DOHH2 (cell line): ENCODE measurements around the gene CCR8.

Source experiments
- H3F3A ChIP-seq: fragments of 200-600 bp; sonication (generic), shearing (Covaris generic); 2 replicates; pipeline ENCODE4 v1.6.0; 2016; ENCODE audit warnings: antibody characterized with exemption, mild to moderate bottlenecking; ENCODE audit not compliant: control insufficient read depth, insufficient read depth
- H3K27ac ChIP-seq: fragments of 200-600 bp; sonication (generic); 2 replicates; pipeline ENCODE4 v1.5.1; 2014; ENCODE audit warnings: low read depth, mild to moderate bottlenecking, low read length, moderate library complexity
- H3K27me3 ChIP-seq: fragments of 200-600 bp; sonication (generic); 2 replicates; pipeline ENCODE4 v1.6.1; 2014; ENCODE audit warnings: mild to moderate bottlenecking, low read length, mixed read lengths; ENCODE audit not compliant: control insufficient read depth
- H3K36me3 ChIP-seq: fragments of 200-600 bp; sonication (generic); 2 replicates; pipeline ENCODE4 v1.6.1; 2014; ENCODE audit warnings: mild to moderate bottlenecking, low read length, moderate library complexity, mixed read lengths; ENCODE audit not compliant: control insufficient read depth
- H3K4me1 ChIP-seq: fragments of 200-600 bp; sonication (generic); 2 replicates; pipeline ENCODE4 v1.6.1; 2014; ENCODE audit warnings: mild to moderate bottlenecking, low read length, mixed read lengths; ENCODE audit not compliant: control insufficient read depth
- H3K4me2 ChIP-seq: fragments of 200-600 bp; sonication (generic); 2 replicates; pipeline ENCODE4 v1.6.0; 2014; ENCODE audit warnings: mild to moderate bottlenecking, low read length, moderate library complexity
- H3K4me3 ChIP-seq: fragments of 200-600 bp; sonication (generic); 2 replicates; pipeline ENCODE4 v1.5.1; 2014; ENCODE audit warnings: mild to moderate bottlenecking, low read length, mixed read lengths
- H3K79me2 ChIP-seq: fragments of 200-600 bp; sonication (generic); 2 replicates; pipeline ENCODE4 v1.6.1; 2014; ENCODE audit warnings: mild to moderate bottlenecking, low read length, mixed read lengths; ENCODE audit not compliant: control insufficient read depth
- H3K9me2 ChIP-seq: fragments of 200-600 bp; sonication (generic); replicated peaks from 2 replicates; pipeline ENCODE4 v1.6.1; 2014; ENCODE audit warnings: mild to moderate bottlenecking, low read length, mixed read lengths; ENCODE audit not compliant: control insufficient read depth
- H3K9me3 ChIP-seq: fragments of 200-600 bp; sonication (generic); 2 replicates; pipeline ENCODE4 v1.6.1; 2014; ENCODE audit warnings: antibody characterized with exemption, low read length, mixed read lengths; ENCODE audit not compliant: control insufficient read depth, insufficient read depth
- H4K20me1 ChIP-seq: fragments of 200-600 bp; sonication (generic); 2 replicates; pipeline ENCODE4 v1.6.0; 2014; ENCODE audit warnings: low read depth, mild to moderate bottlenecking, antibody characterized with exemption, low read length, moderate library complexity; ENCODE audit not compliant: control insufficient read depth, insufficient read depth
- EZH2phosphoT487 ChIP-seq: fragments of 200-600 bp; sonication (generic); IDR thresholded peaks from 2 replicates; pipeline ENCODE4 v1.6.1; 2017; ENCODE audit warnings: borderline replicate concordance, mild to moderate bottlenecking, antibody characterized with exemption, low read length, moderate library complexity, mixed read lengths
- TF ChIP-seq, protein P1 (sequence below): fragments of 200-600 bp; sonication (generic); IDR thresholded peaks from one replicate; pipeline ENCODE4 v1.5.1; 2014; ENCODE audit warnings: antibody characterized with exemption, mild to moderate bottlenecking, low read depth, low read length; ENCODE audit not compliant: poor library complexity, severe bottlenecking

CCR8 gene

DNA sequence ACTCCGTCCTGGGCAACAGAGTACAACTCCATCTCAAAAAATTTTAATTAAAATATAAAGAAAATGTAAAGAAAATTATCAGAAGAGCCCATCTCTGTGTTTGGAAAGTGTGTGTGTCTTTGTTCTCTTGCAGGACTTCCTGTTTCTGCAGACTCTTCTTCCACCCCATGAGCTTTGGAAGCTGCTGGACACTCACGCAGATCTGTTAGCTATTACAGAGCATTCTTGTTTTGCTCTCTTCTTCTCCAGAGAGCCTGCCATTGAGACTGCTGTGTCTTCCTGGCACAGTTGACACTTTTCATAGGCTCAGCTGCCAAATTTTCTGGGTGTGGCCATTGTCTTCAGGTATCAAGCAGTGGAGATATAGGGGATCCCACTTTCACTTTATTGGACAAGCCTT is 6.0 kb upstream of the CCR8 start:
- Histone ChIP-seq H3K4me3 (no peak overlapping the region), H3K27ac (no peak overlapping the region)

DNA sequence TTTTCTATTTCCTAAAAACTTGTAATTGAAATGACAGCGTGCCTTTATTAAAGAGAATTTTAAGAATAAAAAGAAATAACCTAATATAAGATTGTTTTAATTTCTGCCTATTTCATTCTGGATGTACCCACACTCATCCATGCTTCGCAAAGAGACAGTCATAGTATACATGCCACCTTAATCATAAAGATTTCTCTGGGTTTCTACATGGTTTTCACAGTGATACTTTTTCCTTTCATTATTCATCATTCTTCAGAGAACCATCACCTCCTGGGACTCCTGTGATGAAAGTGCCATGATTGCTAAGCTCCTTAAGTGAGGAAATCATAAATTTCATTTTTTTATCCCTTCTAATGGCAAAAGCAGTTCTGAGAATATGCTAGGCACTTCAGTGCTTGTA is 4.3 kb upstream of the CCR8 start:
- Histone ChIP-seq H3K4me3 (no peak overlapping the region), H4K20me1 (no peaks in the 10 kb centered on the region), H3K4me2 (no peak overlapping the region), H3K36me3 (no peaks in the 10 kb centered on the region), H3F3A (no peaks in the 10 kb centered on the region), H3K79me2 (no peaks in the 10 kb centered on the region), H3K9me3 (no peaks in the 10 kb centered on the region), H3K4me1 (no peaks in the 10 kb centered on the region), H3K27ac (no peak overlapping the region), H3K9me2 (no peaks in the 10 kb centered on the region; the same call in 1 of the 2 replicates), H3K27me3 (peaks cover 38% of the 10 kb centered on the region)
- TF ChIP-seq EZH2phosphoT487, result no peak
- TF ChIP-seq, protein P1, sequence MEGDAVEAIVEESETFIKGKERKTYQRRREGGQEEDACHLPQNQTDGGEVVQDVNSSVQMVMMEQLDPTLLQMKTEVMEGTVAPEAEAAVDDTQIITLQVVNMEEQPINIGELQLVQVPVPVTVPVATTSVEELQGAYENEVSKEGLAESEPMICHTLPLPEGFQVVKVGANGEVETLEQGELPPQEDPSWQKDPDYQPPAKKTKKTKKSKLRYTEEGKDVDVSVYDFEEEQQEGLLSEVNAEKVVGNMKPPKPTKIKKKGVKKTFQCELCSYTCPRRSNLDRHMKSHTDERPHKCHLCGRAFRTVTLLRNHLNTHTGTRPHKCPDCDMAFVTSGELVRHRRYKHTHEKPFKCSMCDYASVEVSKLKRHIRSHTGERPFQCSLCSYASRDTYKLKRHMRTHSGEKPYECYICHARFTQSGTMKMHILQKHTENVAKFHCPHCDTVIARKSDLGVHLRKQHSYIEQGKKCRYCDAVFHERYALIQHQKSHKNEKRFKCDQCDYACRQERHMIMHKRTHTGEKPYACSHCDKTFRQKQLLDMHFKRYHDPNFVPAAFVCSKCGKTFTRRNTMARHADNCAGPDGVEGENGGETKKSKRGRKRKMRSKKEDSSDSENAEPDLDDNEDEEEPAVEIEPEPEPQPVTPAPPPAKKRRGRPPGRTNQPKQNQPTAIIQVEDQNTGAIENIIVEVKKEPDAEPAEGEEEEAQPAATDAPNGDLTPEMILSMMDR, result no peak

More for the DNA sequence above, 6.0 kb upstream of the CCR8 start:
- peaks cover 25% of the 10 kb centered on the region for H3K27me3 ChIP-seq
- no peaks in the 10 kb centered on the region for H3K36me3 ChIP-seq
- TF ChIP-seq, protein P1, result no peak
- no peak for TF ChIP-seq EZH2phosphoT487
- no peaks in the 10 kb centered on the region for H3K79me2 ChIP-seq
- H3K9me3 ChIP-seq, result no peaks in the 10 kb centered on the region
- H3K9me2 ChIP-seq, result no peaks in the 10 kb centered on the region; the same call in 1 of the 2 replicates
- no peak overlapping the region for H3K4me2 ChIP-seq
- H3F3A ChIP-seq, result no peaks in the 10 kb centered on the region
- no peaks in the 10 kb centered on the region for H4K20me1 ChIP-seq
- H3K4me1 ChIP-seq, result no peaks in the 10 kb centered on the region

DNA sequence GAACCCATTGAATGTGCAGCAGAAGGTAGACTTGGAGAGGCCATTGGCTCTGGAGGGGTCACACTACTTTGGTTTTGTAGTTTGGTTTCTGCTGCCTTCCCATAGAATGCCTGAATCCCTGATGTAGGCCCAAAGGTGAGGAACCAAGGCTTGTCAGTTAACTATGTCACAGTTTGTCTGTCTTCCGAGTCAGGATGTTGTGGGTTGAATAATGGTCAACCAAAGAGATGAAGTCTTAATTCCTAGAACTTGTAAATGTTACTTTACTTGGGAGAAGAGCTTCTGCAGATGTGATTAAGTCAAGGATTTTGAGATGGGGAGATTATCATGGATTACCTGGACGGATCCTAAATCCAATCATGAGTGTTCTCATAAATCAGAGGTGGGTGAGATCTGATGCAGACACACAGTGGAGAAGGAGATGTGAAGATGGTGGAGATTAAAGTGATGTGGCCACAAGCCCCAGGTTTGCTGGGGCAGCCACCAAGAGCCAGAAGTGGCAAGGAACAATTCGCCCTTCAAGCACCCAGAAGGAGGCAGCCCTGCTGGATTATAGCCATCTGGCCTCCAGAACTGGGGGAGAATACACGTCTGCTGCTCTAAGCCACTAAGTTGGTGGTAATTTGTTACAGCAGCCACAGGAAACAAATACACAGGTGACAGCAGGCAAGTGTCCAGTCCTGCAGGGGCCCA is 2.3 kb upstream of the CCR8 start:
- Histone ChIP-seq H3K9me2 (no peaks in the 10 kb centered on the region; the same call in 1 of the 2 replicates), H3K4me2 (no peak overlapping the region), H3K27me3 (peaks cover 43% of the 10 kb centered on the region), H3K36me3 (no peaks in the 10 kb centered on the region), H3K79me2 (no peaks in the 10 kb centered on the region), H3K27ac (no peak overlapping the region), H3K4me1 (no peaks in the 10 kb centered on the region), H4K20me1 (no peaks in the 10 kb centered on the region), H3F3A (no peaks in the 10 kb centered on the region), H3K4me3 (no peak overlapping the region), H3K9me3 (no peaks in the 10 kb centered on the region)
- TF ChIP-seq EZH2phosphoT487, result no peak

DNA sequence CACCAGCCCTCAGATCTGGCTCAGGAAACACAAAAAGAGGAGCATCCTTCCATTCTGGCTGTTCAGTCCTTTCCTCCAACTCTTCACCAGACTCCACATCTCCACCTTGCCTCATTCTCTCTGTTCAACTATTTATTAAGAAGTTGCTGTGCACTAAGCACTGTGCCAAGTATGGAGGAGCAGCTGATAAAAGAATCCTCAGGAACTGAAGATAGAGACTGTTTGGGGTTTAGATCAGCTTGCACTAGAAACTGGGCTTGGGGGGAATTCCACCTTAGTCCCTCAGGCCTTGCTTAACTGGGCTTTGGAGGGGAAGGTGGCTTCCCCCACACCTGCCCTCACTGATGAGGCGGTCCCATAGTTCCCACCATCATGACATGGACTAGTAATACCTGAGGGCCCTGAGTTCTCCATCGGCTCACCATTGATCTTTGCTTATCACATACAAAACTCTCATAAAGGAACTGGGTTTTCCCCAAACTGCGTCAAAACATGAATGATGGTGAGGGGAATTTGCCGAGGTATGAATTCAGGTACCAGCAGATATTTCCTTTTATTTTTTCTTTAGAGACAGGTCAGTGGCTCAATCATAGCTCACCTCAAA is 1.7 kb upstream of the CCR8 start:
- TF ChIP-seq, protein P1, result no peak
- TF ChIP-seq EZH2phosphoT487, result no peak
- H3K27me3 ChIP-seq, result peaks cover 43% of the 10 kb centered on the region
- H3K36me3 ChIP-seq, result no peaks in the 10 kb centered on the region
- no peaks in the 10 kb centered on the region for H3F3A ChIP-seq
- no peak overlapping the region for H3K4me3 ChIP-seq
- H3K9me2 ChIP-seq, result no peaks in the 10 kb centered on the region; the same call in 1 of the 2 replicates
- H3K4me2 ChIP-seq, result no peak overlapping the region
- no peaks in the 10 kb centered on the region for H3K4me1 ChIP-seq
- no peaks in the 10 kb centered on the region for H3K79me2 ChIP-seq
- no peaks in the 10 kb centered on the region for H4K20me1 ChIP-seq
- H3K9me3 ChIP-seq, result no peaks in the 10 kb centered on the region
- no peak overlapping the region for H3K27ac ChIP-seq
